GM23248 (cell line): ENCODE measurements around the gene GFPT1. TPM values are rescaled to one million over a fixed set of nuclear protein-coding genes. Genes with fewer than 3 reads are reported as not detected.

Source experiments
- DNase-seq: peaks from one replicate; pipeline ENCODE4 v3.0.0-alpha.2; 2015
- H2AFZ ChIP-seq: fragments of 200-600 bp; sonication (generic); 2 replicates; pipeline ENCODE4 v1.6.1; 2016; ENCODE audit warnings: antibody characterized with exemption
- H3F3A ChIP-seq: fragments of 200-600 bp; sonication (generic); 2 replicates; pipeline ENCODE4 v1.6.1; 2016; ENCODE audit warnings: mild to moderate bottlenecking, antibody characterized with exemption, mixed run types; ENCODE audit not compliant: insufficient read depth
- H3K27ac ChIP-seq: fragments of 200-600 bp; sonication (generic); 2 replicates; pipeline ENCODE4 v1.5.1; 2016; ENCODE audit warnings: mild to moderate bottlenecking
- H3K27me3 ChIP-seq: fragments of 200-600 bp; sonication (generic); replicated peaks from 2 replicates; pipeline ENCODE4 v1.6.1; 2016; ENCODE audit warnings: mild to moderate bottlenecking; ENCODE audit not compliant: insufficient read depth
- H3K36me3 ChIP-seq: fragments of 200-600 bp; sonication (generic); 2 replicates; pipeline ENCODE4 v1.6.1; 2016; ENCODE audit warnings: low read depth, mild to moderate bottlenecking
- H3K4me1 ChIP-seq: fragments of 200-600 bp; sonication (generic); 2 replicates; pipeline ENCODE4 v1.6.1; 2016; ENCODE audit warnings: mild to moderate bottlenecking; ENCODE audit not compliant: insufficient read depth
- H3K4me2 ChIP-seq: fragments of 200-600 bp; sonication (generic); one replicate; pipeline ENCODE4 v1.6.1; 2016; ENCODE audit warnings: mild to moderate bottlenecking; ENCODE audit not compliant: unreplicated experiment
- H3K4me3 ChIP-seq: fragments of 200-600 bp; sonication (generic); 2 replicates; pipeline ENCODE4 v1.5.1; 2016; ENCODE audit warnings: mild to moderate bottlenecking
- H3K79me2 ChIP-seq: fragments of 200-600 bp; sonication (generic); 2 replicates; pipeline ENCODE4 v1.6.1; 2016; ENCODE audit warnings: mild to moderate bottlenecking; ENCODE audit not compliant: insufficient read depth
- H3K9ac ChIP-seq: fragments of 200-600 bp; sonication (generic); 2 replicates; pipeline ENCODE4 v1.6.1; 2016; ENCODE audit warnings: mild to moderate bottlenecking
- H3K9me2 ChIP-seq: fragments of 200-600 bp; sonication (generic); 2 replicates; pipeline ENCODE4 v1.6.1; 2016; ENCODE audit warnings: mixed run types, mild to moderate bottlenecking, moderate library complexity; ENCODE audit not compliant: insufficient read depth
- H3K9me3 ChIP-seq: fragments of 200-600 bp; sonication (generic); one replicate; pipeline ENCODE4 v1.6.1; 2017; ENCODE audit warnings: low read depth
- H4K20me1 ChIP-seq: fragments of 200-600 bp; sonication (generic); 2 replicates; pipeline ENCODE4 v1.6.0; 2016; ENCODE audit not compliant: insufficient read depth
- EZH2 ChIP-seq: fragments of 200-600 bp; sonication (generic); IDR thresholded peaks from 2 replicates; pipeline ENCODE4 v1.6.1; 2018; ENCODE audit warnings: antibody characterized with exemption, mild to moderate bottlenecking; ENCODE audit not compliant: insufficient read depth, poor library complexity, severe bottlenecking
- EZH2phosphoT487 ChIP-seq: fragments of 200-600 bp; sonication (generic); IDR thresholded peaks from 2 replicates; pipeline ENCODE4 v1.6.1; 2018; ENCODE audit warnings: antibody characterized with exemption, moderate library complexity, mild to moderate bottlenecking, low read depth; ENCODE audit not compliant: insufficient read depth
- WGBS, 2 experiments: methylation state at CpG; one replicate each; pipeline ENCODE4 v1.1.6; 2015 to 2017; ENCODE audit warnings: low lambda C conversion rate in 2 of 2, low coverage in 1 of 2; ENCODE audit errors: missing lambda C conversion rate in 2 of 2; 5-methylcytosine and 5-hydroxymethylcytosine counted together
- in situ Hi-C: fragments of 300-500 bp; cut with MboI; formaldehyde crosslinking; loops from 2 replicates; pipeline ENCODE4 v1.15.0; 2020
- polyA plus RNA-seq: library from polyadenylated mRNA; unstranded; fragments of >200 nt; fragmentation: Nextera tagmentation; extraction: Ambion mirVana; gene quantifications from 2 replicates; pipeline ENCODE4 v1.2.1, GENCODE V29; 2016
- total RNA-seq: library from RNA; depleted of rRNA; stranded (reverse); fragments of >200 nt; shearing (Covaris generic); gene quantifications from 2 replicates; pipeline ENCODE4 v1.2.3, GENCODE V29; 2014

GFPT1 gene
- total and polyA plus RNA-seq, 2 experiments from 2014 or later = 53.3 to 115 TPM

- Histone ChIP-seq H3K4me3 (no peak overlapping the region), H3K27me3 (no peaks in the 10 kb centered on the region), H2AFZ (no peak overlapping the region), H3K9me2 (no peaks in the 10 kb centered on the region), H3K9me3 (no peaks in the 10 kb centered on the region), H4K20me1 (no peaks in the 10 kb centered on the region), H3K27ac (peak overlapping the region; percentile 91; the same call in 1 of the 2 replicates), H3F3A (peaks cover 45% of the 10 kb centered on the region), H3K4me2 (no peak overlapping the region), H3K4me1 (peaks cover 38% of the 10 kb centered on the region), H3K79me2 (no peaks in the 10 kb centered on the region), H3K36me3 (no peaks in the 10 kb centered on the region), H3K9ac (no peak overlapping the region)
- TF ChIP-seq EZH2phosphoT487 = no peak
- no peak for TF ChIP-seq EZH2
- no peak for DNase-seq
- WGBS, 2 experiments = 96 to 97% methylated on average over 8 of the region's 8 CpGs
- in situ Hi-C loops = loop anchor here (10.0 kb wide), 1 partner anchor 294 kb away; the partner anchor contains the start of gene ANTXR1
These were observed 78.7 kb downstream of the GFPT1 start for GRCh38 chr2:69308338-69308737.

GRCh38 chr2:69307579-69308064 is 79.4 kb downstream of the GFPT1 start:
- Histone ChIP-seq H3K9me2 (no peaks in the 10 kb centered on the region), H3K36me3 (no peaks in the 10 kb centered on the region), H3K9me3 (no peaks in the 10 kb centered on the region), H3K27ac (peak overlapping the region; percentile 35), H3K4me1 (peaks cover 38% of the 10 kb centered on the region), H2AFZ (no peak overlapping the region), H3K27me3 (no peaks in the 10 kb centered on the region), H3K9ac (peak overlapping the region; percentile 90), H3K4me3 (no peak overlapping the region), H4K20me1 (no peaks in the 10 kb centered on the region), H3K79me2 (no peaks in the 10 kb centered on the region), H3K4me2 (no peak overlapping the region), H3F3A (peaks cover 38% of the 10 kb centered on the region)
- peak; percentile 18 for DNase-seq
- WGBS, 2 experiments = 30 to 32% methylated on average over 17 of the region's 17 CpGs
- in situ Hi-C loops = loop anchor here (10.0 kb wide), 1 partner anchor 293 kb away; the partner anchor contains the start of gene ANTXR1
- no peak for TF ChIP-seq EZH2phosphoT487
- no peak for TF ChIP-seq EZH2

GRCh38 chr2:69306822-69307578 is 80.0 kb downstream of the GFPT1 start:
- peak overlapping the region; percentile 61 for H2AFZ ChIP-seq
- TF ChIP-seq EZH2phosphoT487 (no peak), EZH2 (no peak)
- no peaks in the 10 kb centered on the region for H4K20me1 ChIP-seq
- DNase-seq = peak; percentile 95
- peak overlapping the region; percentile 80 for H3K27ac ChIP-seq
- 1% methylated on average over 28 to 60 of the region's 61 CpGs for WGBS, 2 experiments
- peaks cover 33% of the 10 kb centered on the region for H3F3A ChIP-seq
- in situ Hi-C loops = loop anchor here (10.0 kb wide), 1 partner anchor 292 kb away; the partner anchor contains the start of gene ANTXR1
- no peaks in the 10 kb centered on the region for H3K36me3 ChIP-seq
- no peaks in the 10 kb centered on the region for H3K9me2 ChIP-seq
- H3K4me1 ChIP-seq = peaks cover 38% of the 10 kb centered on the region
- H3K27me3 ChIP-seq = no peaks in the 10 kb centered on the region
- no peaks in the 10 kb centered on the region for H3K79me2 ChIP-seq
- peak overlapping the region; percentile 73 for H3K4me3 ChIP-seq
- H3K9me3 ChIP-seq = no peaks in the 10 kb centered on the region
- H3K4me2 ChIP-seq = peak overlapping the region; percentile 83
- peak overlapping the region; percentile 90 for H3K9ac ChIP-seq

- H2AFZ ChIP-seq = peak overlapping the region; percentile 61
- peak; percentile 65 for DNase-seq
- TF ChIP-seq EZH2 (no peak), EZH2phosphoT487 (no peak)
These were observed 80.6 kb downstream of the GFPT1 start for GRCh38 chr2:69306393-69306821.

More at GRCh38 chr2:69306393-69306821, 80.6 kb downstream of the GFPT1 start:
- Histone ChIP-seq H3K9me3 (no peaks in the 10 kb centered on the region), H3K36me3 (no peaks in the 10 kb centered on the region), H3K9me2 (no peaks in the 10 kb centered on the region), H3K79me2 (no peaks in the 10 kb centered on the region), H3K27me3 (no peaks in the 10 kb centered on the region), H3K4me1 (peaks cover 35% of the 10 kb centered on the region), H4K20me1 (no peaks in the 10 kb centered on the region), H3K4me2 (peak overlapping the region; percentile 83), H3K27ac (peak overlapping the region; percentile 80), H3K4me3 (peak overlapping the region; percentile 73), H3F3A (peaks cover 28% of the 10 kb centered on the region), H3K9ac (peak overlapping the region; percentile 90)
- in situ Hi-C loops = loop anchor here (10.0 kb wide), 1 partner anchor 292 kb away; the partner anchor contains the start of gene ANTXR1
- 2% methylated on average over 24 to 31 of the region's 31 CpGs for WGBS, 2 experiments
